Measurements from ENCODE around the gene MAML3.

- no peak for TF ChIP-seq CTCF (IDR thresholded peaks at IDR 0.05)
- no peak for TF ChIP-seq POLR2A (IDR thresholded peaks at IDR 0.05)
- TF ChIP-seq EP300 (IDR thresholded peaks at IDR 0.05), result no peak
These were observed 199.5 kb downstream of the MAML3 start for GRCh38 chr4:139954512-139954911.
